Chondrocyte (in vitro differentiated cells): Measurements from ENCODE around the gene TPRX2. TPM values are rescaled to one million over a fixed set of nuclear protein-coding genes. Genes with fewer than 3 reads are reported as not detected.
"Not testable (repeated sequence)": the region's sequence is repeated elsewhere in the genome, so short reads cannot be mapped to it uniquely, and the experiment has no call there.

Experiments used
- DNase-seq: peaks from one replicate; pipeline ENCODE4 v3.0.0; 2021; ENCODE audit warnings: mixed read lengths, low spot score
- H3K27ac Mint-ChIP-seq: one replicate; pipeline ENCODE4 v1.8.0; 2021; ENCODE audit warnings: mild to moderate bottlenecking, moderate library complexity, mixed read lengths; ENCODE audit not compliant: unreplicated experiment
- H3K27me3 Mint-ChIP-seq: 2 replicates; pipeline ENCODE4 v1.8.0; 2021; ENCODE audit warnings: low read depth, mixed read lengths
- H3K36me3 Mint-ChIP-seq: 2 replicates; pipeline ENCODE4 v1.8.0; 2021; ENCODE audit warnings: low read depth, mixed read lengths
- H3K4me1 Mint-ChIP-seq: 2 replicates; pipeline ENCODE4 v1.8.0; 2021; ENCODE audit warnings: low read depth, mild to moderate bottlenecking, mixed read lengths
- H3K4me3 Mint-ChIP-seq: one replicate; pipeline ENCODE4 v1.8.0; 2021; ENCODE audit warnings: mild to moderate bottlenecking, moderate library complexity, mixed read lengths; ENCODE audit not compliant: unreplicated experiment
- H3K9me3 Mint-ChIP-seq: 2 replicates; pipeline ENCODE4 v1.8.0; 2021; ENCODE audit warnings: low read depth, mixed read lengths
- total RNA-seq: library from RNA; stranded (reverse); gene quantifications from 3 replicates; pipeline ENCODE4 v1.2.1, GENCODE V29; 2021
- TF ChIP-seq, protein P1 (sequence below): fragments of 200-600 bp; sonication (generic); IDR thresholded peaks from 2 replicates; pipeline ENCODE4 v1.5.0; 2021; ENCODE audit warnings: antibody characterized with exemption, mild to moderate bottlenecking, moderate library complexity

Gene TPRX2
- total RNA-seq, 1 donor from 2014 or later: not detected

DNA sequence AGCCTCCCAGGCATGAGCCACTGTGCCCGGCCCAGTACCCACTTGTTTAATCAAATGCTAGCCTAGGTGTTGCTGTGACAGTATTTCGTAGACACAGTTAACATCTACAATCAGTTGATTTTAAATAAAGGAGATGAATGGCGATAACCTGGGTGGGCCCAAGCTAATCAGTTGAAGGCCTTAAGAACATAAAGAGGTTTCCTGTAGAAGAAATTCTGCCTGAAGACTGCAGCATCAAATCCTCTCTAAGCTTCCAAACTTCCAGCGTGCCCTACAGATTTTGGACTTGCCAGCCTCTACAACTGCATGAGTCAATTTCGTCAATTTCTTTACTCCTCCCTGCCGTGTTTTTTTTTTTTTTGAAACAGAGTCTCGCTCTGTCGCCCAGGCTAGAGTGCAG, 40.3 kb downstream of the TPRX2 start:
- H3K27ac Mint-ChIP-seq: no peak overlapping the region
- H3K9me3 Mint-ChIP-seq: peaks cover 9% of the 10 kb centered on the region
- no peak for DNase-seq
- TF ChIP-seq, protein P1, sequence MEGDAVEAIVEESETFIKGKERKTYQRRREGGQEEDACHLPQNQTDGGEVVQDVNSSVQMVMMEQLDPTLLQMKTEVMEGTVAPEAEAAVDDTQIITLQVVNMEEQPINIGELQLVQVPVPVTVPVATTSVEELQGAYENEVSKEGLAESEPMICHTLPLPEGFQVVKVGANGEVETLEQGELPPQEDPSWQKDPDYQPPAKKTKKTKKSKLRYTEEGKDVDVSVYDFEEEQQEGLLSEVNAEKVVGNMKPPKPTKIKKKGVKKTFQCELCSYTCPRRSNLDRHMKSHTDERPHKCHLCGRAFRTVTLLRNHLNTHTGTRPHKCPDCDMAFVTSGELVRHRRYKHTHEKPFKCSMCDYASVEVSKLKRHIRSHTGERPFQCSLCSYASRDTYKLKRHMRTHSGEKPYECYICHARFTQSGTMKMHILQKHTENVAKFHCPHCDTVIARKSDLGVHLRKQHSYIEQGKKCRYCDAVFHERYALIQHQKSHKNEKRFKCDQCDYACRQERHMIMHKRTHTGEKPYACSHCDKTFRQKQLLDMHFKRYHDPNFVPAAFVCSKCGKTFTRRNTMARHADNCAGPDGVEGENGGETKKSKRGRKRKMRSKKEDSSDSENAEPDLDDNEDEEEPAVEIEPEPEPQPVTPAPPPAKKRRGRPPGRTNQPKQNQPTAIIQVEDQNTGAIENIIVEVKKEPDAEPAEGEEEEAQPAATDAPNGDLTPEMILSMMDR: no peak
- H3K36me3 Mint-ChIP-seq: no peaks in the 10 kb centered on the region
- peaks cover 14% of the 10 kb centered on the region for H3K27me3 Mint-ChIP-seq
- H3K4me1 Mint-ChIP-seq: no peaks in the 10 kb centered on the region
- no peak overlapping the region for H3K4me3 Mint-ChIP-seq

DNA sequence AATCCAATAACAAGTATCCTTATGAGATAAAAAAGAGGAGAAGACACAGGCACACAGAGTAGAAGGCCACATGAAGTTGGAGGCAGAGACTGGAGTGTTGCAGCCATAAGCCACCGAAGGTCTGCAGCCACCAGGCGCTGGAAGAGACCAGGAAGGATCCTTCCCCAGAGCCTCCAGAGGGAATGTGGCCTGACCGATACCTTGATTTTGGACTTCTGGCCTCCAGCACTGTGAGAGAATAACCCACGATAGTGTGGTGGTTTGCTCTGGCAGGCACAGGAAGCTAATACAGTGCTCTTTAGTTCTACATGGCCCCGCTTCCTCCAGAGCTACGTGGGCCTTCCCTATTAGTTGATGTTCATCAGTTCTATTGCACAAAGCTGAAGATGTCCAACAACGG, 42.3 kb downstream of the TPRX2 start:
- DNase-seq: no peak
- peaks cover 2% of the 10 kb centered on the region for H3K9me3 Mint-ChIP-seq

GRCh38 chr19:47909350-47909749, 50.3 kb downstream of the TPRX2 start:
- TF ChIP-seq, protein P1: peak; percentile 67
- not testable (repeated sequence) for H3K4me3 Mint-ChIP-seq, H3K4me1 Mint-ChIP-seq, DNase-seq, H3K9me3 Mint-ChIP-seq, H3K27me3 Mint-ChIP-seq, H3K36me3 Mint-ChIP-seq, H3K27ac Mint-ChIP-seq

More for the DNA sequence above, 42.3 kb downstream of the TPRX2 start:
- Mint-ChIP-seq H3K4me3 (no peak overlapping the region), H3K4me1 (no peaks in the 10 kb centered on the region), H3K36me3 (no peaks in the 10 kb centered on the region), H3K27ac (no peak overlapping the region), H3K27me3 (peaks cover 14% of the 10 kb centered on the region)
- TF ChIP-seq, protein P1: no peak

GRCh38 chr19:47910191-47910590, 51.2 kb downstream of the TPRX2 start:
- not testable (repeated sequence) for H3K4me3 Mint-ChIP-seq, H3K27ac Mint-ChIP-seq, H3K4me1 Mint-ChIP-seq, H3K36me3 Mint-ChIP-seq, DNase-seq, H3K9me3 Mint-ChIP-seq, H3K27me3 Mint-ChIP-seq

Other genes with a start within 250 kb of the TPRX2 start
- 304 to 497 TPM (median 493 TPM) in 3 replicates for gene EHD2, start 145.8 kb upstream of the TPRX2 start, total RNA-seq
- gene NOP53, start 113.7 kb upstream of the TPRX2 start, total RNA-seq: 91.7 to 122 TPM (median 108 TPM) in 3 replicates
- gene SELENOW, start 80.5 kb upstream of the TPRX2 start, total RNA-seq: 285 to 351 TPM (median 337 TPM) in 3 replicates
- not detected in 3 replicates for gene TPRX1, start 54.7 kb upstream of the TPRX2 start, total RNA-seq
- gene CRX, start 37.3 kb upstream of the TPRX2 start, total RNA-seq: not detected in 3 replicates
- not detected in 3 replicates for gene SULT2A1, start 27.1 kb downstream of the TPRX2 start, total RNA-seq
- not detected in 3 replicates for gene BSPH1, start 132.9 kb downstream of the TPRX2 start, total RNA-seq
- gene ELSPBP1, start 135.4 kb downstream of the TPRX2 start, total RNA-seq: not detected in 3 replicates
- not detected in 3 replicates for gene CABP5, start 184.8 kb downstream of the TPRX2 start, total RNA-seq